ENCODE data around the gene POLR2L. TPM values are rescaled to one million over a fixed set of nuclear protein-coding genes. Genes with fewer than 3 reads are reported as not detected.

POLR2L gene
- total and polyA plus RNA-seq, 12 donors, result 26.2 to 206 (median 109) TPM

DNA sequence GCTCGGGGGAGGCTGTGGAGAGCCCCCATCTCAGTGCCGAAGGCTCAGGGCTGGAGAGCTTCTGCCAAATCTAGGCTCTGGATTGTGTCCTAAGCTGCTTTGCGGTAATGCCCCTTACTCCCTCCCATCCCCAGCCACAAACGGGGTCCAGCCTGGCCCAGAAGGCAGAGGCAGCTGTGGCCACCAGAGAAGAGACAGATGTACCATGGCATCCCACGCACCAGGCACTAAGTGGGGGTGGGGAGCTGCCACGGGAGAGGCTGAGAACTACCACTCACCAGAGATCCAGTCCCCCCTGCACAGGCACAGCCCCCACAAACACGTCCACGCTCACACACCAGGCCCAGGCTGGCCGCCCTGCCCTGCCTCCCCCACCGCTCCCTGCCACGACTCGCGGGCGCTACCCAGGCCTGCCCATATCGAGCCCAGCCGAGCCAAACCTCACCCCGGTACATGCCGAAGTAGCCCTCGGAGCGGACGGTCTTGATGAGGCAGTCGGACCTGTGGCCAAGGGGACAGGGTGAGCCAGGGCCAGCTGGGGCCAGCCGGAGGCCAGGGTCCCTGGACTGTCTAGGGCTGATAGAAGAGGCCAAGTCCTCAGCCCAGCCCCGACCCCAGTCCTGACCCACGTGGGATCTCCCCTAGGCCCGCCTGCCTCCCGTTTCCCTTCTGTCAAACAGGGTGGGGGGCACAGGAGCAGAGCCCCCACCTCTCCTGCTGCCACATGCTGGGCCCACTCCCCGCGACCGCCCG is 48.1 kb downstream of the POLR2L start:
- peaks cover 8% of the 10 kb centered on the region for H3K27me3 ChIP-seq
- TF ChIP-seq POLR2A (IDR thresholded peaks at IDR 0.05), result no peak
- TF ChIP-seq, protein P1, sequence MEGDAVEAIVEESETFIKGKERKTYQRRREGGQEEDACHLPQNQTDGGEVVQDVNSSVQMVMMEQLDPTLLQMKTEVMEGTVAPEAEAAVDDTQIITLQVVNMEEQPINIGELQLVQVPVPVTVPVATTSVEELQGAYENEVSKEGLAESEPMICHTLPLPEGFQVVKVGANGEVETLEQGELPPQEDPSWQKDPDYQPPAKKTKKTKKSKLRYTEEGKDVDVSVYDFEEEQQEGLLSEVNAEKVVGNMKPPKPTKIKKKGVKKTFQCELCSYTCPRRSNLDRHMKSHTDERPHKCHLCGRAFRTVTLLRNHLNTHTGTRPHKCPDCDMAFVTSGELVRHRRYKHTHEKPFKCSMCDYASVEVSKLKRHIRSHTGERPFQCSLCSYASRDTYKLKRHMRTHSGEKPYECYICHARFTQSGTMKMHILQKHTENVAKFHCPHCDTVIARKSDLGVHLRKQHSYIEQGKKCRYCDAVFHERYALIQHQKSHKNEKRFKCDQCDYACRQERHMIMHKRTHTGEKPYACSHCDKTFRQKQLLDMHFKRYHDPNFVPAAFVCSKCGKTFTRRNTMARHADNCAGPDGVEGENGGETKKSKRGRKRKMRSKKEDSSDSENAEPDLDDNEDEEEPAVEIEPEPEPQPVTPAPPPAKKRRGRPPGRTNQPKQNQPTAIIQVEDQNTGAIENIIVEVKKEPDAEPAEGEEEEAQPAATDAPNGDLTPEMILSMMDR (IDR thresholded peaks at IDR 0.05), result no peak
- peaks cover 0 to 10% of the 10 kb centered on the region in 2 donors for H3K36me3 ChIP-seq (replicated peaks in 1 of 2)
- WGBS, 4 donors, result 89 to 92% (median 91%) methylated on average over 7 to 31 of the region's 31 CpGs
- peaks cover 20 to 27% of the 10 kb centered on the region in 2 donors for H3K4me1 ChIP-seq (replicated peaks in 1 of 2)
- intact Hi-C loops (cut with DNase I), result no loop called here
- H3K27ac ChIP-seq, result no peak overlapping the region
- DNase-seq, result no peak
- H3K9me3 ChIP-seq (replicated peaks in 1 of 3), result no peaks in the 10 kb centered on the region
- no peak overlapping the region for H3K4me3 ChIP-seq

DNA sequence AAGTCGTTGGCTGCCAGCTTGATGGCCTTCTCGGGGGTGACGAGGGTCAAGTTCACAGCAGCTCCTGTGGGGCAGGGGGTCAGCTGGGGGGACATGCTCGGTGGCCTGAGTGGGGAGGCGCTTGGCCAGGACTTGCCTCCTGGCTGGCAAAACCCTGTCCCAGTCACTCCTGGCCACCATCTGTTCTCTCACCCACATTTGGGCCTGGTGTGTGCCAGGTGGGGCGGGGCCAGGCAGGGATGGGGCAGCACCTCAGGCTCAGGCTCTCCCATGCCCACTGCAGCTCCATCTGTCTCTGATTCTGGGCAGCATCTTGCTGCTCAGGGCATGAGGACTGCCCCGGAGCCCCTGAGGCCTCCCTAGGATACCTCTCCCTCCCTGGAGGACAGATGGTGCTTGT is 48.8 kb downstream of the POLR2L start:
- no peak overlapping the region for H3K27ac ChIP-seq
- H3K9me3 ChIP-seq (replicated peaks in 1 of 3), result no peaks in the 10 kb centered on the region
- intact Hi-C loops (cut with DNase I), result no loop called here
- peaks cover 8% of the 10 kb centered on the region for H3K27me3 ChIP-seq
- TF ChIP-seq POLR2A (IDR thresholded peaks at IDR 0.05), result no peak
- TF ChIP-seq, protein P1 (IDR thresholded peaks at IDR 0.05), result no peak
- DNase-seq, result no peak
- peaks cover 20 to 26% of the 10 kb centered on the region in 2 donors for H3K4me1 ChIP-seq (replicated peaks in 1 of 2)
- peaks cover 0 to 6% of the 10 kb centered on the region in 2 donors for H3K36me3 ChIP-seq (replicated peaks in 1 of 2)
- 79 to 92% (median 86%) methylated on average over 2 to 7 of the region's 7 CpGs for WGBS, 4 donors
- H3K4me3 ChIP-seq, result no peak overlapping the region

DNA sequence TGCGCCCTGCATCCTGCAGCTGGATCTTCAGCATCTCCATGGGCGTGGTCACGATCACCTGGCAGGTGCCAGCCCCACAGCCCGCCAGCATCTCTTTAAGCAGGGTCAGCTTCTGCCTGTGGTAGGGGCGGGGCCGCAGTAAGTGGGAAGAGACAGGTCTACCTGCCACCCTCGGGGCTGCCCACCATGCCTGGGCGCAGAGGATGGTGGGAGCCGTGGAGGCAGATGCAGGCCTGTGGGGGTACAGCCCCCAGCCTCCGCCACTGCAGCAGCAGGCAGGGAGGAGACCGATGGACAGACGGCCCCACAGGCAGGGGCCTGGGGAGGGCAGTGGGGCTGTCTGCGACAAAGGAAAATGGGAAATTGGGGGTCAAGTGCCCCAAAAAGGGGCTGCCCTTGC is 49.5 kb downstream of the POLR2L start:
- H3K9me3 ChIP-seq (replicated peaks in 1 of 3), result no peaks in the 10 kb centered on the region
- intact Hi-C loops (cut with DNase I), result no loop called here
- WGBS, 4 donors, result 84 to 95% (median 92%) methylated on average over 3 to 13 of the region's 13 CpGs
- H3K27me3 ChIP-seq, result peaks cover 8% of the 10 kb centered on the region
- no peak overlapping the region for H3K27ac ChIP-seq
- TF ChIP-seq POLR2A (IDR thresholded peaks at IDR 0.05), result no peak
- TF ChIP-seq, protein P1 (IDR thresholded peaks at IDR 0.05), result no peak
- no peak overlapping the region for H3K4me3 ChIP-seq
- peaks cover 0 to 6% of the 10 kb centered on the region in 2 donors for H3K36me3 ChIP-seq (replicated peaks in 1 of 2)
- no peak for DNase-seq
- peaks cover 20 to 23% of the 10 kb centered on the region in 2 donors for H3K4me1 ChIP-seq (replicated peaks in 1 of 2)

DNA sequence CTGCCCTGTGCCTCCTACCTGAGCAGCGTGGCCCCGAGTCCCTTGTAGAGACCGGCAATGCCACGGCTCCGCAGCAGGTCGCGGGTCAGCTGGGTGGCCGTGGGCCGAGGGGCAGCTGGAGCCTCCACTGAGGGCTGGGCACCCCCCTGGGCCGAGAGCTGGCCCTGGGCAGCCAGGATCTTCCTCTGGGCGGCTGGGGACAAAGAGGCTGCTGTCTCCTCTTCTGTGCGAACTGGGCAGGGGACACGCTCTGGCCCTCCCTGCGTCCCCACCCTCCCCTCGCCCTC is 49.9 kb downstream of the POLR2L start:
- Histone ChIP-seq H3K9me3 (replicated peaks in 1 of 3) (no peaks in the 10 kb centered on the region), H3K27ac (no peak overlapping the region), H3K27me3 (peaks cover 10% of the 10 kb centered on the region), H3K4me1 (replicated peaks in 1 of 2) (peaks cover 20 to 22% of the 10 kb centered on the region in 2 donors), H3K4me3 (no peak overlapping the region), H3K36me3 (replicated peaks in 1 of 2) (peaks cover 0 to 6% of the 10 kb centered on the region in 2 donors)
- no peak for DNase-seq
- intact Hi-C loops (cut with DNase I), result no loop called here
- 92 to 100% (median 93%) methylated on average over 3 to 15 of the region's 15 CpGs for WGBS, 4 donors
- TF ChIP-seq POLR2A (IDR thresholded peaks at IDR 0.05), result no peak
- TF ChIP-seq, protein P1 (IDR thresholded peaks at IDR 0.05), result no peak

Measured in adrenal gland (tissue), 12 donors.